ENCODE measurements around the gene TMEM117. TPM values are rescaled to one million over a fixed set of nuclear protein-coding genes. Genes with fewer than 3 reads are reported as not detected.

TMEM117 gene
- total and polyA plus RNA-seq, 10 of the 15 experiments (the other 5 are each of a cell fraction or from before 2014, with no cell fraction given): 3.1 to 8.2 (median 6.1) TPM

GRCh38 chr12:43957732-43958372, 122.0 kb downstream of the TMEM117 start (continued):
- TF ChIP-seq HSF1 (IDR thresholded peaks at IDR 0.05; ENCODE audit: low read depth, low read length) (no peak), PBX3 (IDR thresholded peaks at IDR 0.05; ENCODE audit: insufficient replicate concordance, low read depth, low read length) (no peak), NR2C2 (IDR thresholded peaks at IDR 0.05; ENCODE audit: borderline replicate concordance, control insufficient read depth, insufficient read length, low read depth) (no peak), MLLT1 (IDR thresholded peaks at IDR 0.05) (no peak), CBX5 (IDR thresholded peaks at IDR 0.05; ENCODE audit: low read depth) (no peak), KAT2A (conservative IDR thresholded peaks at IDR 0.05; ENCODE audit: control insufficient read depth, low read depth, low read length) (no peak), SPI1 (IDR thresholded peaks at IDR 0.05; ENCODE audit: borderline replicate concordance, insufficient read depth, low read depth, low read length) (peak; percentile 45; the same call in 1 of the 2 replicates), MTA3 (IDR thresholded peaks at IDR 0.05; ENCODE audit: borderline replicate concordance, low read length) (no peak), PAX5 (IDR thresholded peaks at IDR 0.05; ENCODE audit: borderline replicate concordance, low read depth, low read length) (no peak), SMC3 (IDR thresholded peaks at IDR 0.05; ENCODE audit: borderline replicate concordance, low read length) (peak; percentile 64; the same call in 1 of the 2 replicates), E4F1 (IDR thresholded peaks at IDR 0.05; ENCODE audit: borderline replicate concordance, partially characterized antibody) (no peak), CBFB (IDR thresholded peaks at IDR 0.05; ENCODE audit: low read depth) (no peak), CTCF (IDR thresholded peaks at IDR 0.05 in 2 of 3, conservative IDR thresholded peaks at IDR 0.05 in 1 of 3; ENCODE audit: control insufficient read depth in 2 of 3, extremely low read depth in 1 of 3, insufficient read depth in 1 of 3, low read depth in 3 of 3, low read length in 3 of 3) (peak; percentile 33 to 79 (median 56); a peak in 5 of 6 replicates), NFXL1 (IDR thresholded peaks at IDR 0.05; ENCODE audit: borderline replicate concordance) (no peak), CREB1 (IDR thresholded peaks at IDR 0.05; ENCODE audit: low read depth) (0 out of 2 replicates have a peak, but pooled peaks have one; percentile 50), RAD21 (IDR thresholded peaks at IDR 0.05; ENCODE audit: insufficient read depth, low read depth, low read length) (peak; percentile 77), GABPA (IDR thresholded peaks at IDR 0.05; ENCODE audit: low read depth) (peak; percentile 44; the same call in 1 of the 2 replicates), PKNOX1 (IDR thresholded peaks at IDR 0.05) (no peak), TCF7 (IDR thresholded peaks at IDR 0.05; ENCODE audit: borderline replicate concordance) (no peak)
